ENCODE results near the gene NEK1. TPM values are rescaled to one million over a fixed set of nuclear protein-coding genes. Genes with fewer than 3 reads are reported as not detected.

The NEK1 gene
- total RNA-seq, 3 donors from 2014 or later: 8.2 to 16.6 (median 10.8) TPM

- TF ChIP-seq CTCF (IDR thresholded peaks at IDR 0.05): no peak
- DNase-seq: no peak
Measured at GRCh38 chr4:169658975-169659715, 46.8 kb upstream of the NEK1 start.

GRCh38 chr4:169658196-169658595 lies 45.8 kb upstream of the NEK1 start:
- ATAC-seq (peak; percentile 15), DNase-seq (no peak)
- peaks cover 9% of the 10 kb centered on the region for H3K4me1 ChIP-seq (ENCODE audit: low read depth)
- H3K9me3 ChIP-seq: no peaks in the 10 kb centered on the region
- no peaks in the 10 kb centered on the region for H3K36me3 ChIP-seq (ENCODE audit: low read depth)
- TF ChIP-seq CTCF (IDR thresholded peaks at IDR 0.05): no peak
- no peak overlapping the region for H3K4me3 ChIP-seq
- intact Hi-C loops (cut with DNase I, micrococcal nuclease): loop anchor here in 1 of 2 donors (5.0 kb wide), 1 partner anchor 36 kb away; the partner anchor contains the start of gene CLCN3

More at GRCh38 chr4:169658975-169659715, 46.8 kb upstream of the NEK1 start:
- H3K36me3 ChIP-seq (ENCODE audit: low read depth): no peaks in the 10 kb centered on the region
- peaks cover 9% of the 10 kb centered on the region for H3K4me1 ChIP-seq (ENCODE audit: low read depth)
- intact Hi-C loops (cut with DNase I, micrococcal nuclease): loop anchor here in 1 of 2 donors (5.0 kb wide), 1 partner anchor 37 kb away; the partner anchor contains the start of gene CLCN3
- no peak overlapping the region for H3K4me3 ChIP-seq
- no peak for ATAC-seq
- no peaks in the 10 kb centered on the region for H3K9me3 ChIP-seq

- peaks cover 9% of the 10 kb centered on the region for H3K4me1 ChIP-seq (ENCODE audit: low read depth)
- H3K9me3 ChIP-seq: no peaks in the 10 kb centered on the region
- intact Hi-C loops (cut with DNase I, micrococcal nuclease): loop anchor here in 1 of 2 donors (5.0 kb wide), 1 partner anchor 35 kb away; the partner anchor contains the start of gene CLCN3
- no peak for TF ChIP-seq CTCF (IDR thresholded peaks at IDR 0.05)
- H3K4me3 ChIP-seq: no peak overlapping the region
- H3K36me3 ChIP-seq (ENCODE audit: low read depth): no peaks in the 10 kb centered on the region
- ATAC-seq: peak; percentile 74
- no peak for DNase-seq
Measured at GRCh38 chr4:169657470-169658107, 45.2 kb upstream of the NEK1 start.

- Histone ChIP-seq H3K4me1 (ENCODE audit: low read depth) (peaks cover 17% of the 10 kb centered on the region), H3K36me3 (ENCODE audit: low read depth) (no peaks in the 10 kb centered on the region), H3K9me3 (no peaks in the 10 kb centered on the region), H3K4me3 (no peak overlapping the region)
- no peak for TF ChIP-seq CTCF (IDR thresholded peaks at IDR 0.05)
- intact Hi-C loops (cut with DNase I, micrococcal nuclease): loop anchor here in 1 of 2 donors (5.0 kb wide), 1 partner anchor 33 kb away; the partner anchor contains the start of gene CLCN3
- DNase-seq (no peak), ATAC-seq (no peak)
Measured at GRCh38 chr4:169655401-169655800, 43.0 kb upstream of the NEK1 start.

- Histone ChIP-seq H3K4me3 (no peak overlapping the region), H3K9me3 (no peaks in the 10 kb centered on the region), H3K4me1 (ENCODE audit: low read depth) (peaks cover 17% of the 10 kb centered on the region), H3K36me3 (ENCODE audit: low read depth) (no peaks in the 10 kb centered on the region)
- ATAC-seq (no peak), DNase-seq (no peak)
- intact Hi-C loops (cut with DNase I, micrococcal nuclease): no loop called here
- TF ChIP-seq CTCF (IDR thresholded peaks at IDR 0.05): no peak
Measured at GRCh38 chr4:169652535-169652934, 40.2 kb upstream of the NEK1 start.
